PC-3 (cell line): Measurements from ENCODE around the gene FOXK1. TPM values are rescaled to one million over a fixed set of nuclear protein-coding genes. Genes with fewer than 3 reads are reported as not detected.

Experiments
- ATAC-seq: fragments of 200-7000 bp; cut with Tn5 transposase; 2 replicates; pipeline ENCODE4 v1.9.1; 2020; ENCODE audit warnings: mild to moderate bottlenecking, moderate library complexity
- BruUV-seq: library from RNA; stranded (reverse); fragments of 400-500 nt; replicated peaks from 2 replicates; lab custom pipeline; 2021; lab: Mats Ljungman, UMichigan
- CTCF ChIA-PET: fragments of 300-600 bp; sonication (Branson Sonifier 250); formaldehyde crosslinking; loops from one replicate; lab custom pipeline; 2022; ENCODE audit warnings: antibody characterized with exemption; lab: Charles Lee
- POLR2A ChIA-PET: fragments of 300-600 bp; sonication (Branson Sonifier 250); formaldehyde crosslinking; loops from one replicate; lab custom pipeline; 2022; ENCODE audit warnings: antibody characterized with exemption; ENCODE audit not compliant: unreplicated experiment; lab: Charles Lee
- DNase-seq: peaks from one replicate; pipeline ENCODE4 v3.0.0-alpha.2; 2015
- H2AFZ ChIP-seq: fragments of 300-600 bp; sonication (generic); 2 replicates; pipeline ENCODE4 v1.6.0; 2016; ENCODE audit warnings: antibody characterized with exemption, low read length
- H3F3A ChIP-seq: fragments of 300-600 bp; sonication (generic); one replicate; pipeline ENCODE4 v1.6.0; 2017; ENCODE audit warnings: antibody characterized with exemption, low read length, control low read depth, mild to moderate bottlenecking; ENCODE audit not compliant: unreplicated experiment
- H3K27ac ChIP-seq: fragments of 300-600 bp; sonication (generic); 2 replicates; pipeline ENCODE4 v1.5.1; 2016; ENCODE audit warnings: mild to moderate bottlenecking, low read length
- H3K27me3 ChIP-seq: fragments of 300-600 bp; sonication (generic); 2 replicates; pipeline ENCODE4 v1.6.1; 2016; ENCODE audit warnings: low read length, mixed read lengths
- H3K36me3 ChIP-seq: fragments of 300-600 bp; sonication (generic); 2 replicates; pipeline ENCODE4 v1.6.1; 2016; ENCODE audit warnings: low read depth, mixed run types, low read length, mixed read lengths
- H3K4me1 ChIP-seq: fragments of 300-600 bp; sonication (generic); 2 replicates; pipeline ENCODE4 v1.5.1; 2016; ENCODE audit warnings: low read length; ENCODE audit not compliant: insufficient read depth
- H3K4me2 ChIP-seq: fragments of 300-600 bp; sonication (generic); 2 replicates; pipeline ENCODE4 v1.6.0; 2016; ENCODE audit warnings: low read length
- H3K4me3 ChIP-seq: fragments of 300-600 bp; sonication (generic); 2 replicates; pipeline ENCODE4 v1.5.1; 2016; ENCODE audit warnings: mild to moderate bottlenecking, low read length, mixed read lengths
- H3K79me2 ChIP-seq: fragments of 300-600 bp; sonication (generic); 2 replicates; pipeline ENCODE4 v1.6.1; 2017; ENCODE audit warnings: low read length, mixed read lengths
- H3K9ac ChIP-seq: fragments of 300-600 bp; sonication (generic); 2 replicates; pipeline ENCODE4 v1.6.0; 2016; ENCODE audit warnings: mild to moderate bottlenecking, low read length
- H3K9me2 ChIP-seq: fragments of 300-600 bp; sonication (generic); replicated peaks from 2 replicates; pipeline ENCODE4 v1.6.1; 2016; ENCODE audit warnings: mixed run types, low read length, mixed read lengths
- H3K9me3 ChIP-seq: fragments of 300-600 bp; sonication (generic); 2 replicates; pipeline ENCODE4 v1.6.1; 2016; ENCODE audit warnings: low read length, mixed read lengths
- H4K20me1 ChIP-seq: fragments of 300-600 bp; sonication (generic); 2 replicates; pipeline ENCODE4 v1.6.1; 2016; ENCODE audit warnings: low read length, mixed read lengths
- CTCF ChIP-seq: fragments of 300-600 bp; sonication (generic); conservative IDR thresholded peaks from 2 replicates; pipeline ENCODE4 v1.5.1; 2017; ENCODE audit warnings: antibody characterized with exemption, low read depth, mild to moderate bottlenecking, low read length
- EZH2 ChIP-seq: fragments of 300-600 bp; sonication (generic); IDR thresholded peaks from one replicate; pipeline ENCODE4 v1.6.1; 2017; ENCODE audit warnings: antibody characterized with exemption, mild to moderate bottlenecking, low read length; ENCODE audit not compliant: unreplicated experiment
- EZH2phosphoT487 ChIP-seq: fragments of 300-600 bp; sonication (generic); IDR thresholded peaks from 2 replicates; pipeline ENCODE4 v1.6.1; 2018; ENCODE audit warnings: mild to moderate bottlenecking, antibody characterized with exemption, low read length, borderline replicate concordance
- intact Hi-C: fragments of 100-400 bp; cut with micrococcal nuclease; formaldehyde crosslinking; loops from 2 replicates; pipeline ENCODE4 v1.9.0; 2023
- total RNA-seq: library from RNA; depleted of rRNA; stranded (reverse); fragments of >200 nt; gene quantifications from 2 replicates; pipeline ENCODE4 v1.2.3, GENCODE V29; 2014

Gene FOXK1
- total RNA-seq, 1 experiment from 2014 or later, result 13.2 TPM

DNA sequence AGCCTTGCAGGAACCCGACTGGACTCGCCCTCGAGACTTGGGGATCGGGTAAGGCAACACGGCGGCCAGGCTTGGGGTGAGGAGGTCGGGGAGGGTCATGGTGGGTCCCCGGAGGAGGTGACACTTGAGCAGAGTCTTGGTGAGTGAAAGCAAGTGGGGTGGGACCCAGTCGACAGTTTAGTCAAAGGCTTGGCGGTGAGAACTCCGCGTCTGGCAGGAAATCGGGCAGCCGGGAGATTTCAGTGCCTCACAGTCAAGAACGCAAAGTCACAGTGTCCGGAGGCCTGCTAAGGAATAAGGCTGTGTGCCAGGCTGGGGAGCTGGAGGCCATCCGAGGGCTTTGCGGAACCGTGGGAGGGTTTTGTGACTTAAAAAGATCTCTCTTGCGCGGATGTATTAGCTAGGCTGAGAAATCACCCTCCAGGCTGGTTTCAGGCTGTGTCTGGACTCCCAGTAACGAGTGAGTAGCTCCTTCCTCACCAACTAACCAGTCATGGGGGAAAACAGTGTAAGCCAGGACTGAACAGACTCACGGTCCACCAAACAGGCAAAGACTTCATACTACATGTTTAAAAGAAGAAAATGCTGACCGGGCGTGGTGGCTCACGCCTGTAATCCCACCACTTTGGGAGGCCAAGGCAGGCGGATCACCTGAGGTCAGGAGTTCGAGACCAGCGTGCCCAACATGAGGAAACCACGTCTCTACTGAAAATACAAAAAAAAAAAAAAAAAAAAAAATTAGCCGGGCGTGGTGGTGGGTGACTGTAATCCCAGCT, 93.9 kb downstream of the FOXK1 start:
- peak overlapping the region; percentile 59 for H3K27ac ChIP-seq
- ChIA-PET POLR2A (interaction anchor here (0.5 to 0.7 kb wide), 5 partner anchors 34 to 414 kb away, joined by 3 to 4 read pairs (median 3); partner anchors contain the start of gene WIPI2), CTCF (interaction anchor here (1.4 kb wide), 1 partner anchor 107 kb away, joined by 7 read pairs; the partner anchor contains the start of gene RADIL)
- intact Hi-C loops, result no loop called here
- TSS peak; percentile 78 for BruUV-seq
- H3K4me2 ChIP-seq, result peak overlapping the region; percentile 99
- H3K79me2 ChIP-seq, result peaks cover 33% of the 10 kb centered on the region
- H2AFZ ChIP-seq, result peak overlapping the region; percentile 74
- H4K20me1 ChIP-seq, result 0 out of 2 replicates have a peak, but pooled peaks cover 3% of the 10 kb centered on the region
- DNase-seq, result peak; percentile 24
- H3K27me3 ChIP-seq, result no peaks in the 10 kb centered on the region
- no peak for TF ChIP-seq CTCF
- no peak for TF ChIP-seq EZH2
- TF ChIP-seq EZH2phosphoT487, result no peak
- H3K9ac ChIP-seq, result peak overlapping the region; percentile 91
- H3K4me1 ChIP-seq, result peaks cover 12% of the 10 kb centered on the region
- H3K9me2 ChIP-seq, result no peaks in the 10 kb centered on the region
- H3K9me3 ChIP-seq, result no peaks in the 10 kb centered on the region
- no peaks in the 10 kb centered on the region for H3K36me3 ChIP-seq
- H3K4me3 ChIP-seq, result peak overlapping the region; percentile 100
- peak; percentile 32 for ATAC-seq
- no peaks in the 10 kb centered on the region for H3F3A ChIP-seq

DNA sequence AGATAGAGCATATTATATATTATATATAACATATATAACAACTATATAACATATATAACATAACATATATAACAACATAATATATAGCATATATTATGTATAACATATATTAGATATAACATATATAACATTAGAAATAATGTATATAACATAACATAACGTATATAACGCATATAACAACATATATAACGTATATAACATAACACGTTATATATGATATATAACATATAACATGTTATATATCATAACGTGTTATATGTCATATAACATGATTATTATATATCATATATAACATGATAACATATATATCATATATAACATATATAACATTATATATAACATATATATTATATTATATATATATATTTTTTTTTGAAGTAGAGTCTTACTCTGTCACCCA, 97.0 kb downstream of the FOXK1 start:
- H3K4me1 ChIP-seq, result peaks cover 12% of the 10 kb centered on the region
- no peaks in the 10 kb centered on the region for H3F3A ChIP-seq
- CTCF ChIA-PET, result no interaction called here
- BruUV-seq, result no TSS peak
- H3K79me2 ChIP-seq, result peaks cover 33% of the 10 kb centered on the region
- no peak overlapping the region for H3K27ac ChIP-seq
- H3K27me3 ChIP-seq, result no peaks in the 10 kb centered on the region
- no peak for TF ChIP-seq CTCF
- TF ChIP-seq EZH2, result no peak
- no peak for DNase-seq
- POLR2A ChIA-PET, result no interaction called here
- H3K9me2 ChIP-seq, result no peaks in the 10 kb centered on the region
- no peak overlapping the region for H3K9ac ChIP-seq
- no peaks in the 10 kb centered on the region for H3K9me3 ChIP-seq
- intact Hi-C loops, result no loop called here
- no peak overlapping the region for H2AFZ ChIP-seq
- no peak overlapping the region for H3K4me3 ChIP-seq
- 0 out of 2 replicates have a peak, but pooled peaks cover 3% of the 10 kb centered on the region for H4K20me1 ChIP-seq
- no peaks in the 10 kb centered on the region for H3K36me3 ChIP-seq
- H3K4me2 ChIP-seq, result no peak overlapping the region
- no peak for ATAC-seq
